Astrocyte (in vitro differentiated cells and primary cell): Measurements from ENCODE around the gene RUNX1.

Experiments used
- EZH2 ChIP-seq: IDR thresholded peaks from 2 replicates; pipeline ENCODE4 v1.6.1; 2012; ENCODE audit warnings: mild to moderate bottlenecking, low read length, inconsistent platforms; ENCODE audit not compliant: insufficient read depth
- TF ChIP-seq, protein P1 (sequence below): IDR thresholded peaks from 2 replicates; pipeline ENCODE4 v1.5.1; 2011; ENCODE audit warnings: low read depth, mild to moderate bottlenecking, inconsistent platforms, low read length, moderate library complexity; ENCODE audit not compliant: insufficient read depth

DNA sequence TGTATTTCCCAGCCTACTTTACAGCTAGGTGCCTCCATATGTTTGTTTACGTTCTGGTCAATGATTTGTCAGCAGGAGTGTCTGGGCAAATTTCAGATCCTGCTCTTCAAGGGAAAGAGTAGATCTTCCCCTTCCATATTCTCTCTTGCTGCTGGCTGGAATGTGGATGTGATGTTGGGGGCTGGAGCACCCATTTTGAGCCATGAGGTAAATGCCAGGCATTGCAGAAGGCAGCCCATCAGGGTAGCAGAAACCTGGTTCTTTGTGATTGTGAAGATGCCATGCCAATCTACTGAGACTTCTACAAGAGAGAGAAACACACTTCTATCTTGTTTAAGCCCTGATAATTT, 25.1 kb downstream of the RUNX1 start:
- TF ChIP-seq EZH2, result no peak
- TF ChIP-seq, protein P1, sequence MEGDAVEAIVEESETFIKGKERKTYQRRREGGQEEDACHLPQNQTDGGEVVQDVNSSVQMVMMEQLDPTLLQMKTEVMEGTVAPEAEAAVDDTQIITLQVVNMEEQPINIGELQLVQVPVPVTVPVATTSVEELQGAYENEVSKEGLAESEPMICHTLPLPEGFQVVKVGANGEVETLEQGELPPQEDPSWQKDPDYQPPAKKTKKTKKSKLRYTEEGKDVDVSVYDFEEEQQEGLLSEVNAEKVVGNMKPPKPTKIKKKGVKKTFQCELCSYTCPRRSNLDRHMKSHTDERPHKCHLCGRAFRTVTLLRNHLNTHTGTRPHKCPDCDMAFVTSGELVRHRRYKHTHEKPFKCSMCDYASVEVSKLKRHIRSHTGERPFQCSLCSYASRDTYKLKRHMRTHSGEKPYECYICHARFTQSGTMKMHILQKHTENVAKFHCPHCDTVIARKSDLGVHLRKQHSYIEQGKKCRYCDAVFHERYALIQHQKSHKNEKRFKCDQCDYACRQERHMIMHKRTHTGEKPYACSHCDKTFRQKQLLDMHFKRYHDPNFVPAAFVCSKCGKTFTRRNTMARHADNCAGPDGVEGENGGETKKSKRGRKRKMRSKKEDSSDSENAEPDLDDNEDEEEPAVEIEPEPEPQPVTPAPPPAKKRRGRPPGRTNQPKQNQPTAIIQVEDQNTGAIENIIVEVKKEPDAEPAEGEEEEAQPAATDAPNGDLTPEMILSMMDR, result no peak
